Colonic mucosa (tissue), 4 donors: ENCODE results near the gene TMEM183A. TPM values are rescaled to one million over a fixed set of nuclear protein-coding genes. Genes with fewer than 3 reads are reported as not detected.
A peak's percentile ranks its signal among the peaks of the same experiment; 100 is the strongest.

Experiments
- DNase-seq: peaks from one replicate; pipeline ENCODE4 v3.0.0-alpha.2; 2020
- H3K27ac ChIP-seq: fragments of 200-600 bp; one replicate; pipeline ENCODE4 v1.8.0; 2021
- H3K27me3 ChIP-seq: fragments of 200-600 bp; one replicate; pipeline ENCODE4 v1.8.0; 2021
- H3K36me3 ChIP-seq: fragments of 200-600 bp; one replicate; pipeline ENCODE4 v1.8.0; 2021
- H3K4me1 ChIP-seq: fragments of 200-600 bp; one replicate; pipeline ENCODE4 v1.8.0; 2021; ENCODE audit warnings: mild to moderate bottlenecking
- H3K4me3 ChIP-seq: fragments of 200-600 bp; one replicate; pipeline ENCODE4 v1.8.0; 2021
- H3K9ac ChIP-seq, 2 donors: one replicate each; pipeline ENCODE4 v1.7.0; 2013; ENCODE audit warnings: control low read depth in 2 of 2, low read depth in 2 of 2, low read length in 2 of 2
- H3K9me3 ChIP-seq: fragments of 200-600 bp; one replicate; pipeline ENCODE4 v1.8.0; 2021
- CTCF ChIP-seq: fragments of 200-600 bp; IDR thresholded peaks from one replicate; pipeline ENCODE4 v1.8.0; 2022; ENCODE audit warnings: antibody characterized with exemption, mild to moderate bottlenecking
- intact Hi-C: fragments of 100-400 bp; cut with DNase I; formaldehyde crosslinking; loops from one replicate; pipeline ENCODE4 v1.14.1; 2022
- total RNA-seq, 2 donors: library from RNA; stranded (reverse); fragmentation: NEBNext Ultra II Directional in 1 of 2; extraction: Animal tissue kit (Norgen Biotek cat#: 25700) in 1 of 2; gene quantifications; one replicate each; pipeline ENCODE4 v1.2.1, GENCODE V29; 2021
- donor health status: healthy.
- donor health status: DM: no; HTN: no; CAD: no.
- donor health status: DM: no; HTN: no; CAD: no.

The TMEM183A gene
- total RNA-seq, 2 donors from 2014 or later: 117 to 134 TPM

- Histone ChIP-seq H3K9me3 (no peaks in the 10 kb centered on the region), H3K27me3 (no peaks in the 10 kb centered on the region), H3K4me3 (no peak overlapping the region), H3K9ac (no peak overlapping the region), H3K4me1 (no peaks in the 10 kb centered on the region), H3K27ac (no peak overlapping the region), H3K36me3 (no peaks in the 10 kb centered on the region)
- DNase-seq: no peak
- no peak for TF ChIP-seq CTCF
- intact Hi-C loops: loop anchor here (10.0 kb wide), 1 partner anchor 256 kb away; no protein-coding TSS in a partner anchor
Measured at GRCh38 chr1:202991112-202991511, 16.1 kb upstream of the TMEM183A start.

- TF ChIP-seq CTCF: no peak
- intact Hi-C loops: loop anchor here (5.0 to 10.0 kb wide), 2 partner anchors 67 to 260 kb away; partner anchors contain the start of gene KLHL12
- DNase-seq: no peak
- no peak overlapping the region for H3K4me3 ChIP-seq
- H3K27me3 ChIP-seq: no peaks in the 10 kb centered on the region
- no peak overlapping the region for H3K27ac ChIP-seq
- H3K4me1 ChIP-seq: no peaks in the 10 kb centered on the region
- H3K36me3 ChIP-seq: no peaks in the 10 kb centered on the region
- H3K9me3 ChIP-seq: no peaks in the 10 kb centered on the region
- H3K9ac ChIP-seq: no peak overlapping the region
Measured at GRCh38 chr1:202994756-202995155, 12.4 kb upstream of the TMEM183A start.

GRCh38 chr1:202998836-202999750, 8.1 kb upstream of the TMEM183A start:
- intact Hi-C loops: loop anchor here (5.0 to 10.0 kb wide), 2 partner anchors 72 to 264 kb away; partner anchors contain the start of gene KLHL12
- no peaks in the 10 kb centered on the region for H3K36me3 ChIP-seq
- no peak overlapping the region for H3K27ac ChIP-seq

GRCh38 chr1:203000217-203000944, 6.8 kb upstream of the TMEM183A start:
- Histone ChIP-seq H3K9me3 (no peaks in the 10 kb centered on the region), H3K4me3 (no peak overlapping the region), H3K36me3 (no peaks in the 10 kb centered on the region), H3K9ac (no peak overlapping the region), H3K27me3 (no peaks in the 10 kb centered on the region), H3K4me1 (no peaks in the 10 kb centered on the region), H3K27ac (no peak overlapping the region)
- intact Hi-C loops: no loop called here
- no peak for DNase-seq
- no peak for TF ChIP-seq CTCF

More at GRCh38 chr1:202998836-202999750, 8.1 kb upstream of the TMEM183A start:
- no peaks in the 10 kb centered on the region for H3K27me3 ChIP-seq
- H3K9me3 ChIP-seq: no peaks in the 10 kb centered on the region
- peak; percentile 82 for TF ChIP-seq CTCF
- H3K4me1 ChIP-seq: no peaks in the 10 kb centered on the region
- H3K9ac ChIP-seq: peak overlapping the region in 1 of 2 donors; percentile 19
- DNase-seq: peak; percentile 69
- no peak overlapping the region for H3K4me3 ChIP-seq

DNA sequence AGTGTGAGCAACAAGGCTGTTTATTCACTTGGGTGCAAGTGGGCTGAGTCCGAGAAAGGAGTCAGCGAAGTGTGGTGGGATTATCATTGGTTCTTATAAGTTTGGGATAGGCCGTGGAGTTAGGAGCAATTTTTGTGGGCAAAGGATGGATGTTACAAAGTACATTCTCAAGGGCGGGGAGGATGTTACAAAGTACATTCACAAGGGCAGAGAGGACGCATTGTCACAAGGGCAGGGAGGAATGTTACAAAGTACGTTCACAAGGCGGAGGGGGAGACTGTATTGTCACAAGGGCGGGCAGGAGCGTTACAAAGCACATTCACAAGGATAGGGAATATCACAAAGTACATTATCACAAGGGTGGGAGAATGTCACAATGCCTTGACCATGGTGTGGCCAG, 5.2 kb upstream of the TMEM183A start:
- H3K4me1 ChIP-seq: no peaks in the 10 kb centered on the region
- H3K27me3 ChIP-seq: no peaks in the 10 kb centered on the region
- no peaks in the 10 kb centered on the region for H3K9me3 ChIP-seq
- TF ChIP-seq CTCF: no peak
- H3K27ac ChIP-seq: no peak overlapping the region
- intact Hi-C loops: no loop called here
- no peaks in the 10 kb centered on the region for H3K36me3 ChIP-seq
- H3K9ac ChIP-seq: no peak overlapping the region
- no peak overlapping the region for H3K4me3 ChIP-seq
- no peak for DNase-seq
